BLaER1 treated with 17β-estradiol and CSF1 and Interleukin-3, amounts not matched to agents 10 nM and 100 nM (cell line): ENCODE data around the gene TFF3.
A peak's percentile ranks its signal among the peaks of the same experiment; 100 is the strongest.

ENCODE experiments used
- H3K27ac ChIP-seq, 11 experiments: shearing (Covaris generic); formaldehyde crosslinking; 2 replicates each; pipeline ENCODE4 v1.8.1; 2022
- H3K27me3 ChIP-seq, 11 experiments: shearing (Covaris generic); formaldehyde crosslinking; 2 replicates each; pipeline ENCODE4 v1.8.1; 2022
- H3K36me3 ChIP-seq, 11 experiments: shearing (Covaris generic); formaldehyde crosslinking; 2 replicates each; pipeline ENCODE4 v1.8.1; 2022
- H3K4me1 ChIP-seq, 10 experiments: shearing (Covaris generic); formaldehyde crosslinking; 2 replicates each; pipeline ENCODE4 v1.8.1; 2022
- H3K4me2 ChIP-seq, 11 experiments: shearing (Covaris generic); formaldehyde crosslinking; 2 replicates each; pipeline ENCODE4 v1.8.1; 2022
- H3K4me3 ChIP-seq, 10 experiments: shearing (Covaris generic); formaldehyde crosslinking; 2 replicates each; pipeline ENCODE4 v1.8.1; 2022
- H3K9ac ChIP-seq, 11 experiments: shearing (Covaris generic); formaldehyde crosslinking; 2 replicates each; pipeline ENCODE4 v1.8.1; 2022
- H3K9me3 ChIP-seq, 11 experiments: shearing (Covaris generic); formaldehyde crosslinking; replicated peaks in 1 of 11; 2 replicates each; pipeline ENCODE4 v1.8.1; 2022
- H4K20me1 ChIP-seq, 11 experiments: shearing (Covaris generic); formaldehyde crosslinking; 2 replicates each; pipeline ENCODE4 v1.8.1; 2022
- Cebpa-rat ChIP-seq, 11 experiments: shearing (Covaris generic); IDR thresholded peaks; 2 replicates each; pipeline ENCODE4 v1.8.1; 2022

The TFF3 gene

GRCh38 chr21:42343556-42343955 lies 28.3 kb upstream of the TFF3 start:
- Histone ChIP-seq H3K4me1 (peaks cover 0 to 10% (median 0%) of the 10 kb centered on the region in 10 experiments; a peak in 1 of 20 replicates), H3K27ac (no peak overlapping the region), H3K4me3 (no peak overlapping the region), H3K9ac (no peak overlapping the region), H4K20me1 (no peaks in the 10 kb centered on the region), H3K9me3 (peaks cover 0 to 8% (median under 1%) of the 10 kb centered on the region in 11 experiments; a peak in 9 of 22 replicates), H3K36me3 (no peaks in the 10 kb centered on the region), H3K27me3 (no peaks in the 10 kb centered on the region), H3K4me2 (no peak overlapping the region; a peak in 1 of 22 replicates)
- no peak for TF ChIP-seq Cebpa-rat (IDR thresholded peaks at IDR 0.05)

- Histone ChIP-seq H4K20me1 (no peaks in the 10 kb centered on the region), H3K27me3 (no peaks in the 10 kb centered on the region), H3K4me3 (no peak overlapping the region), H3K27ac (no peak overlapping the region), H3K9ac (no peak overlapping the region), H3K36me3 (no peaks in the 10 kb centered on the region), H3K4me2 (no peak overlapping the region), H3K9me3 (peaks cover 0 to 6% (median 0%) of the 10 kb centered on the region in 11 experiments; a peak in 1 of 22 replicates), H3K4me1 (peaks cover 0 to 10% (median 0%) of the 10 kb centered on the region in 10 experiments; a peak in 3 of 20 replicates)
- no peak for TF ChIP-seq Cebpa-rat (IDR thresholded peaks at IDR 0.05)
Observed at GRCh38 chr21:42343101-42343500, 27.9 kb upstream of the TFF3 start.

- H3K9me3 ChIP-seq = no peaks in the 10 kb centered on the region
- no peak overlapping the region for H3K9ac ChIP-seq
- no peak overlapping the region for H3K27ac ChIP-seq
- H3K4me2 ChIP-seq = no peak overlapping the region
- no peak overlapping the region for H3K4me3 ChIP-seq
- TF ChIP-seq Cebpa-rat (IDR thresholded peaks at IDR 0.05) = no peak
- no peaks in the 10 kb centered on the region for H3K36me3 ChIP-seq
- peaks cover 0 to 9% (median 0%) of the 10 kb centered on the region in 10 experiments; a peak in 2 of 20 replicates for H3K4me1 ChIP-seq
- no peaks in the 10 kb centered on the region for H3K27me3 ChIP-seq
- H4K20me1 ChIP-seq = no peaks in the 10 kb centered on the region
Observed at GRCh38 chr21:42341776-42342542, 26.8 kb upstream of the TFF3 start.

- H3K9ac ChIP-seq = no peak overlapping the region
- H3K27me3 ChIP-seq = no peaks in the 10 kb centered on the region
- no peak overlapping the region for H3K27ac ChIP-seq
- peaks cover 0 to 9% (median 0%) of the 10 kb centered on the region in 10 experiments; a peak in 2 of 20 replicates for H3K4me1 ChIP-seq
- H4K20me1 ChIP-seq = no peaks in the 10 kb centered on the region
- no peaks in the 10 kb centered on the region for H3K9me3 ChIP-seq
- H3K4me2 ChIP-seq = no peak overlapping the region
- no peak for TF ChIP-seq Cebpa-rat (IDR thresholded peaks at IDR 0.05)
- H3K4me3 ChIP-seq = no peak overlapping the region
- no peaks in the 10 kb centered on the region for H3K36me3 ChIP-seq
Observed at GRCh38 chr21:42340187-42341050, 25.2 kb upstream of the TFF3 start.

- no peaks in the 10 kb centered on the region for H4K20me1 ChIP-seq
- no peaks in the 10 kb centered on the region for H3K36me3 ChIP-seq
- no peak overlapping the region for H3K4me2 ChIP-seq
- peaks cover 0 to 9% (median 0%) of the 10 kb centered on the region in 10 experiments; a peak in 2 of 20 replicates for H3K4me1 ChIP-seq
- H3K9ac ChIP-seq = no peak overlapping the region
- H3K27me3 ChIP-seq = no peaks in the 10 kb centered on the region
- TF ChIP-seq Cebpa-rat (IDR thresholded peaks at IDR 0.05) = no peak
- no peak overlapping the region for H3K27ac ChIP-seq
- H3K9me3 ChIP-seq = no peaks in the 10 kb centered on the region
- no peak overlapping the region for H3K4me3 ChIP-seq
Observed at GRCh38 chr21:42338729-42339715, 23.8 kb upstream of the TFF3 start.

- no peak overlapping the region for H3K9ac ChIP-seq
- H3K4me3 ChIP-seq = no peak overlapping the region
- TF ChIP-seq Cebpa-rat (IDR thresholded peaks at IDR 0.05) = no peak
- H3K4me1 ChIP-seq = peaks cover 0 to 8% (median 0%) of the 10 kb centered on the region in 10 experiments; a peak in 2 of 20 replicates
- peak overlapping the region in 1 of 11 experiments; percentile 5; a peak in 2 of 22 replicates for H3K4me2 ChIP-seq
- 0 out of 22 replicates have a peak, but pooled peaks cover 0 to 2% (median 0%) of the 10 kb centered on the region in 11 experiments for H3K9me3 ChIP-seq
- H3K27ac ChIP-seq = no peak overlapping the region
- H3K36me3 ChIP-seq = no peaks in the 10 kb centered on the region
- no peaks in the 10 kb centered on the region for H3K27me3 ChIP-seq
- no peaks in the 10 kb centered on the region for H4K20me1 ChIP-seq
Observed at GRCh38 chr21:42337830-42338728, 22.9 kb upstream of the TFF3 start.

- H3K9ac ChIP-seq = no peak overlapping the region
- H4K20me1 ChIP-seq = no peaks in the 10 kb centered on the region
- H3K27me3 ChIP-seq = no peaks in the 10 kb centered on the region
- peaks cover 0 to 10% (median 4%) of the 10 kb centered on the region in 11 experiments; a peak in 13 of 22 replicates for H3K9me3 ChIP-seq
- no peaks in the 10 kb centered on the region for H3K36me3 ChIP-seq
- H3K27ac ChIP-seq = no peak overlapping the region
- TF ChIP-seq Cebpa-rat (IDR thresholded peaks at IDR 0.05) = no peak
- H3K4me1 ChIP-seq = peaks cover 0 to 8% (median 0%) of the 10 kb centered on the region in 10 experiments; a peak in 2 of 20 replicates
- H3K4me2 ChIP-seq = no peak overlapping the region
- no peak overlapping the region for H3K4me3 ChIP-seq
Observed at GRCh38 chr21:42337276-42337675, 22.1 kb upstream of the TFF3 start.
